GM18499 (cell line): ENCODE measurements around the gene AMT.
"Not testable (repeated sequence)": the region's sequence is repeated elsewhere in the genome, so short reads cannot be mapped to it uniquely, and the experiment has no call there.

Experiments
- ATAC-seq: cut with Tn5 transposase; IDR thresholded peaks from one replicate; pipeline ENCODE4 v1.9.1; 2021; ENCODE audit warnings: moderate number of reproducible peaks; ENCODE audit not compliant: insufficient read depth, unreplicated experiment

AMT gene

DNA sequence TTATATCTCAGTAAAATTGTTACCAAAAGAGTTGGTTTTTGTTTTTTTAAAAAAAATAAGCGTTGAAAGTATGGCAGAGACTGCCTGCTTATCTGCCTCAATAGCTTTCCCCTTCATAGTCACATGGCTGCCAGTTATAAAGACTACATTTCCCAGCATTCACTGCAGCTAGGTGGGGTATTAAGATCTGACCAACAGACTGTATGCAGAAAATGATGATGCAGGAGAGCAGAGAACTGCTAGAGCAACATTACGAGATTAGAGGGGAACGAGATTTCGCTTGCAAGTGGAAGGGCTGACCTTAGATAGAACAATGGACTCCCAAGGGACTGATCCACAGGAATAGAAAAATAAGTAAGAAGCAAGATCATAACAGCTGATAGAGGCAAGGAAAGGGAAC, 24.8 kb downstream of the AMT start:
- no peak for ATAC-seq

DNA sequence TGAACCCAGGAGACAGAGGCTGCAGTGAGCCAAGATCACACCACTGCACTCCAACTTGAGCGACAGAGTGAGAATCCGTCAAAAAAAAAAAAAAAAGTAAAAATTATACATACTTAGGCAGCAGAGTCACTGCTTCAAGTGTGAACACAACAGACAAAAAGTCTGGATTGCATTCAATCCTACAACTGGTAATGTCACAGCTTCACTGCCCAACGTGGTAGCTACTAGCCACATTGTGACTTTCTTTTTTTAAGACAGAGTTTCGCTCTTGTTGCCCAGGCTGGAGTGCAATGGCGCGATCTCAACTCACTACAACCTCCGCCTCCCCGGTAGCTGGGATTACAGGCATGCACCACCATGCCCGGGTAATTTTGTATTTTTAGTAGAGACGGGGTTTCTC, 31.0 kb downstream of the AMT start:
- ATAC-seq: not testable (repeated sequence)

DNA sequence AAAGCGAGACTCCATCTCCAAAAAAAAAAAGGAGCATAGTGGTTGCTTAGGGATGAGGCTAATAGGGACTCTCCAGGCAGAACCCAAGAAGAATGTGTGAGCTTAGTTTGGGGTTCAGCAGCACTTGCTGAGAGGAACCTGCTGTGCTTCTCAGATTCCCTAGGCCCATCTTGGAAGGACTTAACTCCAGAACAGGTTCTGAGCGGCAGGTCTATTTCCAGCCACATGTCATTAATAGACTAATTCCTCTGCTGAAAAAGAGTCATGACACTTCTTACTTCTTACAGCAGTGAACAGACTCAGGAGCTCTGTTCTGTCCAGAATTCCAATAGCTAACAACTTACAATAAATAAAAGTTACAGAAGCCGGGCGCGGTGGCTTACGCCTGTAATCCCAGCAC, 33.0 kb downstream of the AMT start:
- ATAC-seq: no peak

DNA sequence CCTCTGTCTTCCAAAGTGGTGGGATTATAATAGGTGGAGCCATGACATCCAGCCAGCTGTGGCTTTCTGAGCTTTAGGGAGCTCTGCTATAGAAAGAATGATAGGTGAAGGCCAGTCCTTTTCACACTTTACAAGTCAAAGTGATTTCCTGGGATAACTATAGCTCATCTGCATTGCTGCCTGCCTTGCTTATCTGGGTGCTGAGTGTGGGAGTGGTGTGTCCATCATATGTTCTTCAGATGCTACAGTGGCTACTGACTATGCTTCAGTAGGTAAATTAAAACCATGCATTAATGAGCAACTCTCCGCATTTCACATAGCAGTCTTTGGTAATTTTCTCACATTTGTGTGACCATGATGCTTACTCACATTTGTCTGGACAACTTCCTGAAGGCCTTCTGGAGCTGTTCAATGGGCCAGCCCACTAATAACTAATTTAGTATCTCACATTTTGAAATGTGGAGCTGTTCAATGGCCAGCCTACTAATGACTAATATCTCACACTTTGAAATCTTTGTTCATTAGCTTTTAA, 33.9 kb downstream of the AMT start:
- no peak for ATAC-seq

DNA sequence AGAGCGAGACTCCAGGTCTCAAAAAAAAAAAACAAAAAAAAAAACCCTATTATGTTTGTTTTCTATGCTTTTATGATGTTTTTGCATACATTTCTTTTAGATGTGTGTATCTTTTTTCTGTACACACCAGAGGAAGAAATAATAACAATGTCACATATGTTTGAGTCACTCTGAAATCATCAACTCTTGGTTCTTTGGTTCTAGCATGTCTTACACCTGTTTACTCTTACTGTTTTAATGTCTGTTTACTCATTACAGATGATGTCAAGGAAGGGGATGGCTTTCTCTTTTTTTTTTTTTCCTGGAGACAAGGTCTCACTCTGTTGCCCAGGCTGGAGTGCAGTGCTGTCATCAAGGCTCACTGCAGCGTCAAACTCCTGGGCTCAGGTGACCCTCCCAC, 34.6 kb downstream of the AMT start:
- no peak for ATAC-seq

DNA sequence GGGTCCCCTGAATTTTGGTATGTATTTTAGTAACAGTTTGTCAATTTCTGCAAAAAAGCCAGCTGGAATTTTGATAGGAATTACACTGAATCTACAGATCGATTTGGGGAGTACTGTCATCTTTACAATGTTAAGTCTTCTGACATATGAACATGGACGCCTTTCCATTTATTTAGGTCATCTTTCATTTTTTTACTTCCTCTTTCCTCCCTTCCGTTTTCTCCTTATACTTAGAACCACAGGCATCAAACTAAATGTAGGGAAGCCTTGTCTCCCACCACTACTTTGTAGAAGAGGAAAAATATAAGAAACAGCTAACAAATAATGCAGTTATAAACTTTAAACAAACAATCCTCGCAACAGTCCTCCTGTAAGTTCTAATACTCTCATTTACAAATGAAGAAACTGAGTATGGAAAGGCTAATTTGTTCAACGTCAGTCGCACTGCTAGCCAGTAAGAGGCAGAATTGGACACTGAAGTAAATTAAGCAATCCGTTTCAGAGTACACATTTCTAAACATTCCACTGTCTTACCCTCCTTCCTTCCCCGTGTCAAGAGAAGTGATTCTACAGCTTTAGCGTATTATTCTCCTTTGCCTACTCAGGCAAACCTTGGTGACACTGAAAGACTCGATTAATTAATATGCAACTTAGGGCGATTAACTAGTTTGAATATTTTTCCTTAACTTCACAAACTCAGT, 36.1 kb downstream of the AMT start:
- no peak for ATAC-seq

DNA sequence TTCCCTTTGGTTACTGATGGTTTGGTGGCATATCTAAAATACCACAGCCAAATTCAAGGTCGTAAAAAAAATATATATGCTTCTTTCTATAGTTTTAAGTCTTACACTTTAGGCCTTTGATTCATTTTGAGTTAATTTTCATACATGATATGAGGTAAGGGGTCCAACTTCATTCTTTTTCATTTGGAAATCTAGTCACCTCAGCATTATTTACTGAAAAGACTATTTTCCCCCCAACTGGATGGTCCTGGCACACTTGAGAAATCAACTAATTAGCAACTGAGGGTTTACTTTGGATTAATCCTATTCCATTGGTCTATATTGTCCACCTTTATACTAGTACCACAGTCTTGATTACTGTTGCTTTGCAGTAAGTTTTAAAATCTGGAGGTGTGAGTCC, 36.7 kb downstream of the AMT start:
- ATAC-seq: no peak

DNA sequence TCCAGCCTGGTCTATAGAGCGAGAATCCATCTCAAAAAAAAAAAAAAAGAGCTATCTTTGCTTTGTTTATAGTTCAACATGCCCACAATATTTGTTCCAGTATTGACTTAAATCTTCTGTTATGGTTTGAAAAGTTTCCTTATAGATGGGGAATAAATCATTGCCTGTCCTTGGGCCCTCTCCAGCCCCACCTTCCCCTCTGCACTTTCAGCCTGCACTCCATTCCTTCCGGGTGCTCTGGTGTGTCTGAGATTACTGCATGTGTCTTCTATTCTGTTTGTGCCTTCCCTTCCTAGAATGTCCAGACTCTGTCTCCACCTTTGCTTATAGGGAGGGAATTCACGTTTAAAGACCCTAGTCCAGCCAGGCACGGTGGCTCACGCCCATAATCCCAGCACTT, 38.9 kb downstream of the AMT start:
- no peak for ATAC-seq

DNA sequence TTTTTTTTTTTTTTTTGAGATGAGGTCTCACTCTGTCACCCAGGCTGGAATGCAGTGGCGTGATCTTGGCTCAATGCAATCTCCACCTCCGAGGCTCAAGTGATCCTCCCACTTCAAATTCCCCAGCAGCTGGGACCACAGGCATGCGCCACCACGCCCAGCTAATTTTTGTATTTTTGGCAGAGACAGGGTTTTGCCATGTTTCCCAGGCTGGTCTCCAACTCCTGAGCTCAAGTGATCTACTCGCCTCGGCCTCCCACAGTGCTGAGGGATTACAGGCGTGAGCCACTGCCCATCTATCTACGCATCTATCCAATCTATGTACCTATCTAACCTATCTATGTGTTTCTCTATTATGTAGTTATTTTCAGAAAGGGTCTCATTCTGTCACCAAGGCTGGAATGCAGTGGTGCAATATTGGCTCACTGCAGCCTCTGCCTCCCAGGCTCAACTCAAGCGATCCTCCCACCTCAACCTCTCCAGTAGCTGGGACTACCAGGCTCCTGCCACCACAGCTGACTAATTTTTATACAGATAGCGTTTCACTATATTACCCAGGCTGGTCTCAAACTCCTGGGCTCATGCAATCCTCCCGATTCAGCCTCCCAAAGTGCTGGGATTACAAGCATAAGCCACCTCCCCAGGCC, 43.9 kb downstream of the AMT start:
- ATAC-seq: no peak

DNA sequence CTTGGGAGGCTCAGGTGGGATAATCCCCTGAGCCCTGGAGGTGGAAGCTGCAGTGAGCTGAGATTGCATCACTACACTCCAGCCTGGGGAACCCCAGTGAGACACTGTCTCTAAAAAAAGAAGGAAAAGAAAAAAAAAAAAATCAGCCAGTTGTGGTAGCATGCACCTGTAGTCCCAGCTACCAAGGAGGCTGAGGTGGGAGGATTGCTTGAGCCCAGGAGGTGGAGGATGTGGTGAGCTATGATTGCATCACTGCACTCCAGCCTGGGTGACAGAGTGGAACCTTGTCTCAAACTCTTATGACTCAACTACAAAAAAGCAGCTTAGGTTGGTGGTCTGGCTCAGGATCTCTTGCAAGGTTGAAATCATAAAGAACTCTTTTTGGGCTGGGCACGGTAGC, 44.8 kb downstream of the AMT start:
- ATAC-seq: no peak

DNA sequence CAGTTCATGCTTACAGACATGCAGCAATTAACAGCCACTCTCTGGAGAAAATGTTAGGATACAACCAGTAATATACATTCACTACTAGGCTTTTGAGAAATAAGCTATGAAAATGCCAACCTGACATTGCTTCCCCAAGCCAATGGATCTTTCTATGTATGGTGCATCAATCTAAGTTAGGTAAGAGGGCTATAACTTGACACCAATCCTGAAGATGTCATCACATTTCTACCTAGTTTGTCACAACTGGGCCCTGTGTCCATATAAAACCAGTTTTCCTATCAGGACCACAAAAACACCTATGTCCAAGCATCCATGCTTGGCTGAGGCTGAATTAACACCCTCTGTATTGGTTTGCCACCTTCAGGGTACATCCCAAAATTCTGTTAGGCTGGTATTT, 50.3 kb downstream of the AMT start:
- no peak for ATAC-seq

DNA sequence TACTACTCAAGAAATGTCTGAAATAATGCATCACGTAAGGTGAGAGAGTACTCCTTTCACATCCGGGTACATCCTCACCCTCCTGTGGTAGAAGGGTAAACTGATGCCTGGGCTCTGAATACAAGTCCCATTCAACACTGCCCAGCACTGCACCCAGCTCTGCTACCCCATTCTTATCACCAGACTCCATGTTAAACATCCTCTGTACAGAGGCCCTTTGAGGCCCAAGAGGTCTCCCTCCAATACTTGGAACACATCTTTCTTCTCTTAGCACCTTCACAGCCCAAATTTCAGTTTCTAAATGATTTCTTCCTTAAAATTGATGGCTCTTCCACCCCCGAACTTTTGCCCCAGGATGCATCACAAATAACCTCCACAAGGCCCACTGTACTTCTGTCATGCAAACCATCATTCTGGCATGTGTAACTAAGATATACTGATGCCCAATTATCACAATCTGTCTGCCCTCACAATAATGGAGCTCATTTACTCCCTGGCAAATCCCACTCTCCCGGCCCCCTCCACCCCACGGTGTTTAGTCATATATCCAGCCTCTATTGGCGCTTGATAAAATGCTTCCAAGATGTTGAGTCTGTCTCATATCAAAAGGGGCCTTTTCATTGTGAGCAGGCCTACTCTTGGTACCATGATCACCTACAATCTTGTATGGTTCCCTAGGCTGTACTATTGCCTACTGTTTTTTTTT, 51.5 kb downstream of the AMT start:
- ATAC-seq: no peak
